K562 (cell line): ENCODE measurements around the gene APBA2. TPM values are rescaled to one million over a fixed set of nuclear protein-coding genes. Genes with fewer than 3 reads are reported as not detected.

ENCODE experiments used
- CREB1 ChIP-seq, 2 experiments: sonication (generic) in 1 of 2; formaldehyde crosslinking in 1 of 2; IDR thresholded peaks; 2 replicates each; pipeline versions ENCODE4 v1.6.1 to v1.8.0; 2012 to 2022; ENCODE audit warnings: inconsistent platforms in 1 of 2, mild to moderate bottlenecking in 1 of 2, missing genetic modification reagents in 1 of 2, moderate library complexity in 1 of 2
- ELF4 ChIP-seq: fragments of 450-650 bp; formaldehyde crosslinking; IDR thresholded peaks from 2 replicates; pipeline ENCODE4 v1.4.0; 2022; ENCODE audit warnings: missing genetic modification characterization
- FIP1L1 ChIP-seq: fragments of 200-400 bp; formaldehyde crosslinking; IDR thresholded peaks from 2 replicates; pipeline ENCODE4 v1.6.1; 2018; ENCODE audit warnings: mild to moderate bottlenecking, low read depth, low read length; ENCODE audit not compliant: poor library complexity, severe bottlenecking
- ILF3 ChIP-seq: fragments of 450-650 bp; IDR thresholded peaks from 2 replicates; pipeline ENCODE4 v1.6.1; 2018; ENCODE audit warnings: antibody characterized with exemption, mild to moderate bottlenecking, moderate library complexity, borderline replicate concordance
- KDM1A ChIP-seq, 2 experiments: fragments of 450-650 bp; IDR thresholded peaks; 2 replicates each; pipeline ENCODE4 v1.6.1; 2016; ENCODE audit warnings: mild to moderate bottlenecking in 2 of 2
- PHB ChIP-seq: fragments of 250-450 bp; sonication (Bioruptor Pico); IDR thresholded peaks from 2 replicates; pipeline ENCODE4 v1.5.0; 2021
- SMARCE1 ChIP-seq: fragments of 450-650 bp; IDR thresholded peaks from 2 replicates; pipeline ENCODE4 v1.7.1; 2016; ENCODE audit warnings: mild to moderate bottlenecking
- polyA plus RNA-seq, 8 experiments: library from polyadenylated mRNA; depleted of rRNA in 4 of 8; stranded (reverse) in 5 of 8; unstranded in 3 of 8; fragments of >200 nt; fragmentation: Nextera tagmentation in 2 of 8; fragmentation: Illumina TruSeq in 1 of 8; extraction: Ambion mirVana in 2 of 8; extraction: Trizol in 1 of 8; gene quantifications; 2 replicates each; pipeline versions ENCODE4 v1.2.1 to v1.2.3, GENCODE V29; 2011 to 2014; ENCODE audit warnings: inconsistent platforms in 1 of 8, missing spikeins in 1 of 8
- total RNA-seq, 7 experiments: library from RNA; depleted of rRNA in 6 of 7; stranded (reverse); fragments of >200 nt in 6 of 7; fragmentation: Illumina TruSeq in 2 of 7; extraction: Trizol in 2 of 7; gene quantifications; 2 replicates each; pipeline versions ENCODE4 v1.2.1 to v1.2.3, GENCODE V29; 2011 to 2021; ENCODE audit warnings: low replicate concordance in 1 of 7
- TF ChIP-seq, protein P1 (sequence below): fragments of 200-600 bp; sonication (generic); IDR thresholded peaks from one replicate; pipeline ENCODE4 v1.6.1; 2012; ENCODE audit warnings: mild to moderate bottlenecking, low read depth, low read length, inconsistent platforms
- TF ChIP-seq, protein P2 (sequence below): fragments of 200-800 bp; sonication (Bioruptor generic); IDR thresholded peaks from 2 replicates; pipeline ENCODE4 v1.6.1; 2017; ENCODE audit warnings: missing genetic modification characterization, missing compliant biosample characterization

Gene APBA2
- total and polyA plus RNA-seq, 9 of the 15 experiments (the other 6 are each of a cell fraction or from before 2014, with no cell fraction given): 0.24 to 40.9 (median 25.2) TPM

DNA sequence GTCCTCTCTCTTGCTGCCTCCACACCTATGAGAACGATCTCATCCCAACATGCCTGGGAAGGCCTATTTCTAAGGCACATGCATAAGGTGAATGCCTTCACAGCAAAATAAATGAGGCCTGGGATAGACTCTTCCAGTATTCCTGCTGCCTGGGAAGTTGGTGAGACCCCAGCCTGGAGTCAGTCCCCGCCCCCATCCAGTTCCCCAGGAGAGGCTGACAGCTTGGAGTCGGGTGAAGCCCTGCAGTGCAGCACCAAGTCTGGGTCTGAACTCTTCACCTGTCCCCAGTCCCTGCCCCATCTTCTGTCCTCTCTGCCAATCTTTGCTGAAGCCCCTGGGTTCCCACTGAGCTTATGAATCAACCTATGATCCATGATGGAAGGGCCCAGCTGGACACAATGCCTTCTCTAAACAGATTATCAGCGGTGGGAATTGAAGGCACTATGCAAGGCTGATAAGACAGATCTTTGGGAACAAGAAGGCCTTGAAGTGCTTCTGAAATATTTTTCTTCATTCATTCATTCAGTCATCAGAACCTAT lies 10.2 kb upstream of the APBA2 start (continued):
- TF ChIP-seq, protein P1, sequence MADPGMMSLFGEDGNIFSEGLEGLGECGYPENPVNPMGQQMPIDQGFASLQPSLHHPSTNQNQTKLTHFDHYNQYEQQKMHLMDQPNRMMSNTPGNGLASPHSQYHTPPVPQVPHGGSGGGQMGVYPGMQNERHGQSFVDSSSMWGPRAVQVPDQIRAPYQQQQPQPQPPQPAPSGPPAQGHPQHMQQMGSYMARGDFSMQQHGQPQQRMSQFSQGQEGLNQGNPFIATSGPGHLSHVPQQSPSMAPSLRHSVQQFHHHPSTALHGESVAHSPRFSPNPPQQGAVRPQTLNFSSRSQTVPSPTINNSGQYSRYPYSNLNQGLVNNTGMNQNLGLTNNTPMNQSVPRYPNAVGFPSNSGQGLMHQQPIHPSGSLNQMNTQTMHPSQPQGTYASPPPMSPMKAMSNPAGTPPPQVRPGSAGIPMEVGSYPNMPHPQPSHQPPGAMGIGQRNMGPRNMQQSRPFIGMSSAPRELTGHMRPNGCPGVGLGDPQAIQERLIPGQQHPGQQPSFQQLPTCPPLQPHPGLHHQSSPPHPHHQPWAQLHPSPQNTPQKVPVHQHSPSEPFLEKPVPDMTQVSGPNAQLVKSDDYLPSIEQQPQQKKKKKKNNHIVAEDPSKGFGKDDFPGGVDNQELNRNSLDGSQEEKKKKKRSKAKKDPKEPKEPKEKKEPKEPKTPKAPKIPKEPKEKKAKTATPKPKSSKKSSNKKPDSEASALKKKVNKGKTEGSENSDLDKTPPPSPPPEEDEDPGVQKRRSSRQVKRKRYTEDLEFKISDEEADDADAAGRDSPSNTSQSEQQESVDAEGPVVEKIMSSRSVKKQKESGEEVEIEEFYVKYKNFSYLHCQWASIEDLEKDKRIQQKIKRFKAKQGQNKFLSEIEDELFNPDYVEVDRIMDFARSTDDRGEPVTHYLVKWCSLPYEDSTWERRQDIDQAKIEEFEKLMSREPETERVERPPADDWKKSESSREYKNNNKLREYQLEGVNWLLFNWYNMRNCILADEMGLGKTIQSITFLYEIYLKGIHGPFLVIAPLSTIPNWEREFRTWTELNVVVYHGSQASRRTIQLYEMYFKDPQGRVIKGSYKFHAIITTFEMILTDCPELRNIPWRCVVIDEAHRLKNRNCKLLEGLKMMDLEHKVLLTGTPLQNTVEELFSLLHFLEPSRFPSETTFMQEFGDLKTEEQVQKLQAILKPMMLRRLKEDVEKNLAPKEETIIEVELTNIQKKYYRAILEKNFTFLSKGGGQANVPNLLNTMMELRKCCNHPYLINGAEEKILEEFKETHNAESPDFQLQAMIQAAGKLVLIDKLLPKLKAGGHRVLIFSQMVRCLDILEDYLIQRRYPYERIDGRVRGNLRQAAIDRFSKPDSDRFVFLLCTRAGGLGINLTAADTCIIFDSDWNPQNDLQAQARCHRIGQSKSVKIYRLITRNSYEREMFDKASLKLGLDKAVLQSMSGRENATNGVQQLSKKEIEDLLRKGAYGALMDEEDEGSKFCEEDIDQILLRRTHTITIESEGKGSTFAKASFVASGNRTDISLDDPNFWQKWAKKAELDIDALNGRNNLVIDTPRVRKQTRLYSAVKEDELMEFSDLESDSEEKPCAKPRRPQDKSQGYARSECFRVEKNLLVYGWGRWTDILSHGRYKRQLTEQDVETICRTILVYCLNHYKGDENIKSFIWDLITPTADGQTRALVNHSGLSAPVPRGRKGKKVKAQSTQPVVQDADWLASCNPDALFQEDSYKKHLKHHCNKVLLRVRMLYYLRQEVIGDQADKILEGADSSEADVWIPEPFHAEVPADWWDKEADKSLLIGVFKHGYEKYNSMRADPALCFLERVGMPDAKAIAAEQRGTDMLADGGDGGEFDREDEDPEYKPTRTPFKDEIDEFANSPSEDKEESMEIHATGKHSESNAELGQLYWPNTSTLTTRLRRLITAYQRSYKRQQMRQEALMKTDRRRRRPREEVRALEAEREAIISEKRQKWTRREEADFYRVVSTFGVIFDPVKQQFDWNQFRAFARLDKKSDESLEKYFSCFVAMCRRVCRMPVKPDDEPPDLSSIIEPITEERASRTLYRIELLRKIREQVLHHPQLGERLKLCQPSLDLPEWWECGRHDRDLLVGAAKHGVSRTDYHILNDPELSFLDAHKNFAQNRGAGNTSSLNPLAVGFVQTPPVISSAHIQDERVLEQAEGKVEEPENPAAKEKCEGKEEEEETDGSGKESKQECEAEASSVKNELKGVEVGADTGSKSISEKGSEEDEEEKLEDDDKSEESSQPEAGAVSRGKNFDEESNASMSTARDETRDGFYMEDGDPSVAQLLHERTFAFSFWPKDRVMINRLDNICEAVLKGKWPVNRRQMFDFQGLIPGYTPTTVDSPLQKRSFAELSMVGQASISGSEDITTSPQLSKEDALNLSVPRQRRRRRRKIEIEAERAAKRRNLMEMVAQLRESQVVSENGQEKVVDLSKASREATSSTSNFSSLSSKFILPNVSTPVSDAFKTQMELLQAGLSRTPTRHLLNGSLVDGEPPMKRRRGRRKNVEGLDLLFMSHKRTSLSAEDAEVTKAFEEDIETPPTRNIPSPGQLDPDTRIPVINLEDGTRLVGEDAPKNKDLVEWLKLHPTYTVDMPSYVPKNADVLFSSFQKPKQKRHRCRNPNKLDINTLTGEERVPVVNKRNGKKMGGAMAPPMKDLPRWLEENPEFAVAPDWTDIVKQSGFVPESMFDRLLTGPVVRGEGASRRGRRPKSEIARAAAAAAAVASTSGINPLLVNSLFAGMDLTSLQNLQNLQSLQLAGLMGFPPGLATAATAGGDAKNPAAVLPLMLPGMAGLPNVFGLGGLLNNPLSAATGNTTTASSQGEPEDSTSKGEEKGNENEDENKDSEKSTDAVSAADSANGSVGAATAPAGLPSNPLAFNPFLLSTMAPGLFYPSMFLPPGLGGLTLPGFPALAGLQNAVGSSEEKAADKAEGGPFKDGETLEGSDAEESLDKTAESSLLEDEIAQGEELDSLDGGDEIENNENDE: no peak
- TF ChIP-seq FIP1L1: no peak
- TF ChIP-seq SMARCE1: no peak
- no peak for TF ChIP-seq CREB1 (IDR thresholded peaks at IDR 0.05)
- TF ChIP-seq CREB1 (CRISPR knock-in tag; IDR thresholded peaks at IDR 0.05): no peak
- TF ChIP-seq, protein P2, sequence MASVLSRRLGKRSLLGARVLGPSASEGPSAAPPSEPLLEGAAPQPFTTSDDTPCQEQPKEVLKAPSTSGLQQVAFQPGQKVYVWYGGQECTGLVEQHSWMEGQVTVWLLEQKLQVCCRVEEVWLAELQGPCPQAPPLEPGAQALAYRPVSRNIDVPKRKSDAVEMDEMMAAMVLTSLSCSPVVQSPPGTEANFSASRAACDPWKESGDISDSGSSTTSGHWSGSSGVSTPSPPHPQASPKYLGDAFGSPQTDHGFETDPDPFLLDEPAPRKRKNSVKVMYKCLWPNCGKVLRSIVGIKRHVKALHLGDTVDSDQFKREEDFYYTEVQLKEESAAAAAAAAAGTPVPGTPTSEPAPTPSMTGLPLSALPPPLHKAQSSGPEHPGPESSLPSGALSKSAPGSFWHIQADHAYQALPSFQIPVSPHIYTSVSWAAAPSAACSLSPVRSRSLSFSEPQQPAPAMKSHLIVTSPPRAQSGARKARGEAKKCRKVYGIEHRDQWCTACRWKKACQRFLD (CRISPR knock-in tag): no peak
- TF ChIP-seq ILF3: no peak
- TF ChIP-seq ELF4 (CRISPR knock-in tag): no peak
- TF ChIP-seq PHB (CRISPR knock-in tag): no peak
- TF ChIP-seq KDM1A (IDR thresholded peaks at IDR 0.05): no peak
